Neural cell (in vitro differentiated cells): ENCODE results near the gene ZNF638. TPM values are rescaled to one million over a fixed set of nuclear protein-coding genes. Genes with fewer than 3 reads are reported as not detected.

ENCODE experiments used
- H2AFZ ChIP-seq: fragments of 200-600, 300-800 bp; sonication (generic), shearing (Covaris generic); 2 replicates; pipeline ENCODE4 v1.6.0; 2014; ENCODE audit warnings: low read depth, mild to moderate bottlenecking, antibody characterized with exemption, low read length, moderate library complexity
- H3F3A ChIP-seq: fragments of 200-600 bp; shearing (Covaris generic); 2 replicates; pipeline ENCODE4 v1.6.1; 2016; ENCODE audit warnings: mild to moderate bottlenecking, moderate library complexity, mixed read lengths, antibody characterized with exemption, low read length; ENCODE audit not compliant: insufficient read depth, poor library complexity, severe bottlenecking
- H3K27ac ChIP-seq: fragments of 200-600, 300-800 bp; sonication (generic), shearing (Covaris generic); 2 replicates; pipeline ENCODE4 v1.5.1; 2014; ENCODE audit warnings: mild to moderate bottlenecking, low read length, moderate library complexity
- H3K27me3 ChIP-seq: fragments of 300-800, 200-600 bp; sonication (generic), shearing (Covaris generic); 2 replicates; pipeline ENCODE4 v1.6.0; 2014; ENCODE audit warnings: mild to moderate bottlenecking, low read depth, low read length, moderate library complexity; ENCODE audit not compliant: insufficient read depth
- H3K36me3 ChIP-seq: fragments of 300-800, 200-600 bp; sonication (generic), shearing (Covaris generic); 2 replicates; pipeline ENCODE4 v1.5.1; 2014; ENCODE audit warnings: mild to moderate bottlenecking, antibody characterized with exemption, low read length, moderate library complexity; ENCODE audit not compliant: insufficient read depth
- H3K4me2 ChIP-seq: fragments of 300-800, 200-600 bp; sonication (generic), shearing (Covaris generic); 2 replicates; pipeline ENCODE4 v1.6.0; 2014; ENCODE audit warnings: mild to moderate bottlenecking, low read length
- H3K4me3 ChIP-seq: fragments of 300-800, 200-600 bp; sonication (generic), shearing (Covaris generic); 2 replicates; pipeline ENCODE4 v1.5.1; 2014; ENCODE audit warnings: mild to moderate bottlenecking, low read length, moderate library complexity
- H3K79me2 ChIP-seq: fragments of 200-600 bp; shearing (Covaris generic); replicated peaks from 2 replicates; pipeline ENCODE4 v1.6.0; 2014; ENCODE audit warnings: mild to moderate bottlenecking, low read length, moderate library complexity; ENCODE audit not compliant: insufficient read depth
- H3K9ac ChIP-seq: fragments of 300-800, 200-600 bp; sonication (generic), shearing (Covaris generic); 2 replicates; pipeline ENCODE4 v1.6.1; 2016; ENCODE audit warnings: mild to moderate bottlenecking, low read length, mixed read lengths
- H3K9me2 ChIP-seq: fragments of 200-600 bp; shearing (Covaris generic); 2 replicates; pipeline ENCODE4 v1.6.1; 2016; ENCODE audit warnings: mild to moderate bottlenecking, low read length, mixed read lengths; ENCODE audit not compliant: insufficient read depth
- H3K9me3 ChIP-seq: fragments of 200-600, 300-800 bp; sonication (generic), shearing (Covaris generic); 2 replicates; pipeline ENCODE4 v1.6.1; 2016; ENCODE audit warnings: mild to moderate bottlenecking, mixed run types, low read length, moderate library complexity, mixed read lengths
- H4K20me1 ChIP-seq: fragments of 200-600 bp; shearing (Covaris generic); 2 replicates; pipeline ENCODE4 v1.6.1; 2016; ENCODE audit warnings: mild to moderate bottlenecking, mixed run types; ENCODE audit not compliant: insufficient read depth
- EP300 ChIP-seq: fragments of 450-650 bp; conservative IDR thresholded peaks from 2 replicates; pipeline ENCODE4 v1.6.1; 2014; ENCODE audit warnings: antibody characterized with exemption, mild to moderate bottlenecking, moderate library complexity; ENCODE audit not compliant: poor library complexity, severe bottlenecking
- EZH2 ChIP-seq: fragments of 200-600, 300-800 bp; shearing (Covaris generic), sonication (generic); IDR thresholded peaks from 2 replicates; pipeline ENCODE4 v1.6.1; 2014; ENCODE audit warnings: antibody characterized with exemption, low read length, borderline replicate concordance, mild to moderate bottlenecking; ENCODE audit not compliant: insufficient read depth, poor library complexity, severe bottlenecking
- MXI1 ChIP-seq: fragments of 450-650 bp; conservative IDR thresholded peaks from 2 replicates; pipeline ENCODE4 v1.6.1; 2014; ENCODE audit warnings: antibody characterized with exemption, mild to moderate bottlenecking; ENCODE audit not compliant: poor library complexity, severe bottlenecking
- POLR2AphosphoS5 ChIP-seq: IDR thresholded peaks from 2 replicates; pipeline ENCODE4 v1.6.1; 2012
- RAD21 ChIP-seq: fragments of 450-650 bp; conservative IDR thresholded peaks from 2 replicates; pipeline ENCODE4 v1.6.1; 2014; ENCODE audit warnings: antibody characterized with exemption, mild to moderate bottlenecking, moderate library complexity
- REST ChIP-seq: IDR thresholded peaks from 2 replicates; pipeline ENCODE4 v1.6.1; 2012; ENCODE audit warnings: borderline replicate concordance
- SMC3 ChIP-seq: fragments of 450-650 bp; conservative IDR thresholded peaks from 2 replicates; pipeline ENCODE4 v1.6.1; 2014; ENCODE audit warnings: antibody characterized with exemption, mild to moderate bottlenecking, moderate library complexity; ENCODE audit not compliant: poor library complexity
- TAF1 ChIP-seq: IDR thresholded peaks from 2 replicates; pipeline ENCODE4 v1.6.1; 2012; ENCODE audit warnings: low read depth
- polyA plus RNA-seq: library from polyadenylated mRNA; depleted of rRNA; stranded (reverse); fragments of >200 nt; gene quantifications from 2 replicates; pipeline ENCODE4 v1.2.3, GENCODE V29; 2014
- TF ChIP-seq, protein P1 (sequence below): fragments of 450-650 bp; IDR thresholded peaks from 2 replicates; pipeline ENCODE4 v1.5.1; 2014; ENCODE audit warnings: antibody characterized with exemption, mild to moderate bottlenecking, moderate library complexity; ENCODE audit not compliant: poor library complexity, severe bottlenecking

Gene ZNF638
- polyA plus RNA-seq, 1 donor from 2014 or later = 308 TPM

GRCh38 chr2:71451705-71452104, 120.1 kb downstream of the ZNF638 start:
- Histone ChIP-seq H3K4me3 (no peak overlapping the region), H4K20me1 (no peaks in the 10 kb centered on the region), H3K9me2 (no peaks in the 10 kb centered on the region), H3K9me3 (no peaks in the 10 kb centered on the region), H3K36me3 (no peaks in the 10 kb centered on the region), H3K27ac (no peak overlapping the region), H3K9ac (no peak overlapping the region), H2AFZ (no peak overlapping the region), H3K27me3 (peaks cover 39% of the 10 kb centered on the region), H3K79me2 (no peaks in the 10 kb centered on the region), H3F3A (no peaks in the 10 kb centered on the region), H3K4me2 (no peak overlapping the region)
- no peak for TF ChIP-seq RAD21
- no peak for TF ChIP-seq EP300
- no peak for TF ChIP-seq SMC3
- TF ChIP-seq MXI1 = no peak
- TF ChIP-seq, protein P1, sequence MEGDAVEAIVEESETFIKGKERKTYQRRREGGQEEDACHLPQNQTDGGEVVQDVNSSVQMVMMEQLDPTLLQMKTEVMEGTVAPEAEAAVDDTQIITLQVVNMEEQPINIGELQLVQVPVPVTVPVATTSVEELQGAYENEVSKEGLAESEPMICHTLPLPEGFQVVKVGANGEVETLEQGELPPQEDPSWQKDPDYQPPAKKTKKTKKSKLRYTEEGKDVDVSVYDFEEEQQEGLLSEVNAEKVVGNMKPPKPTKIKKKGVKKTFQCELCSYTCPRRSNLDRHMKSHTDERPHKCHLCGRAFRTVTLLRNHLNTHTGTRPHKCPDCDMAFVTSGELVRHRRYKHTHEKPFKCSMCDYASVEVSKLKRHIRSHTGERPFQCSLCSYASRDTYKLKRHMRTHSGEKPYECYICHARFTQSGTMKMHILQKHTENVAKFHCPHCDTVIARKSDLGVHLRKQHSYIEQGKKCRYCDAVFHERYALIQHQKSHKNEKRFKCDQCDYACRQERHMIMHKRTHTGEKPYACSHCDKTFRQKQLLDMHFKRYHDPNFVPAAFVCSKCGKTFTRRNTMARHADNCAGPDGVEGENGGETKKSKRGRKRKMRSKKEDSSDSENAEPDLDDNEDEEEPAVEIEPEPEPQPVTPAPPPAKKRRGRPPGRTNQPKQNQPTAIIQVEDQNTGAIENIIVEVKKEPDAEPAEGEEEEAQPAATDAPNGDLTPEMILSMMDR = no peak
- no peak for TF ChIP-seq TAF1
- no peak for TF ChIP-seq REST
- no peak for TF ChIP-seq EZH2
- TF ChIP-seq POLR2AphosphoS5 = no peak

DNA sequence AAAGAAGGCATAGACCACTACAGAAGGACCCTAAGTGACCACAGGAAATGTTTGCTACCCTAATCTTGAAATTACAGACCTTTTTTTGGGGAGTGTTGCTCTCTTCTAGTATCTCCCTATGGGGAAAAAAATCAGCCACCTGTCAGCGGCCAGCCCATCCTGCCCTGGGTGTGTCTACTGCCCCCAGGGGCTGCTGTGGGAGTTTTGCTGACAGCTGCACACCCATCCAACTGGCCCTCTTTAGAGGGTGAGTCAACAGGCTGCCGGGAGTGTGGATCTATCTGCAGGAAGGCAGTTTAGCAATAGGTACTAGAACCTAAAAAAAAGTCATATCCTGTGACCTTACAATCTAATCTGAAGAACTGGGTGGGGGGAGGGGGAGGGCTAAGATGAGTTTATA, 121.0 kb downstream of the ZNF638 start:
- Histone ChIP-seq H3K4me3 (no peak overlapping the region), H3K9ac (no peak overlapping the region), H3K36me3 (no peaks in the 10 kb centered on the region), H3F3A (no peaks in the 10 kb centered on the region), H3K27me3 (peaks cover 39% of the 10 kb centered on the region), H3K4me2 (no peak overlapping the region), H3K27ac (no peak overlapping the region), H3K9me3 (no peaks in the 10 kb centered on the region), H4K20me1 (no peaks in the 10 kb centered on the region), H3K79me2 (no peaks in the 10 kb centered on the region), H3K9me2 (no peaks in the 10 kb centered on the region), H2AFZ (no peak overlapping the region)
- no peak for TF ChIP-seq MXI1
- TF ChIP-seq, protein P1 = no peak
- no peak for TF ChIP-seq RAD21
- no peak for TF ChIP-seq SMC3
- TF ChIP-seq POLR2AphosphoS5 = no peak
- TF ChIP-seq REST = no peak
- no peak for TF ChIP-seq EZH2
- TF ChIP-seq EP300 = no peak
- no peak for TF ChIP-seq TAF1
